CD4-positive, alpha-beta T cell treated with Interleukin-15 for 4 hours (primary cell): ENCODE data around the gene ITPK1.

ENCODE experiments used
- DNase-seq: peaks from one replicate; pipeline ENCODE4 v3.0.0-alpha.2; 2020; ENCODE audit warnings: low spot score

The ITPK1 gene

GRCh38 chr14:93028724-93029076 is 87.0 kb downstream of the ITPK1 start:
- DNase-seq, result no peak

GRCh38 chr14:93027810-93028723 is 87.7 kb downstream of the ITPK1 start:
- no peak for DNase-seq

- no peak for DNase-seq
Measured at GRCh38 chr14:93026339-93026738, 89.4 kb downstream of the ITPK1 start.

GRCh38 chr14:93025055-93025454 is 90.7 kb downstream of the ITPK1 start:
- no peak for DNase-seq

DNA sequence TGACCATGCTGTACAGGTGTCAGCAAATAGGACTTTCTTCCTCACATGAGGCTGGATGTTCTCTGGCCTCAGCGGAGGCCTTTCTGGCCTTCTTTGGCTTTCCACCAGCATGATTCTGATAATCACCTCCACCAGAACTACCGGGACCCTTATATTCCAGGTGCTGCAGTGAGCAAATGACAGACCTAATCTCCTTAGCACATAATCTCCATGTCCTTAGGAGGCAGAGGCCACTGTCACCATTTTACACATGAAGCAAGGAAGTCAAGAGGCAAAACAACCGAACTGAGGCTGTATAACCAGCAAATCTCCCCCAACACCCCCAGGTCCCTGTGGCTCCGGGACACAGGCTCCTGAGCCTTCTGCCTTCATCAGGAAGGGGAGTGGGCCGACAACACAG is 91.2 kb downstream of the ITPK1 start:
- DNase-seq, result no peak

DNA sequence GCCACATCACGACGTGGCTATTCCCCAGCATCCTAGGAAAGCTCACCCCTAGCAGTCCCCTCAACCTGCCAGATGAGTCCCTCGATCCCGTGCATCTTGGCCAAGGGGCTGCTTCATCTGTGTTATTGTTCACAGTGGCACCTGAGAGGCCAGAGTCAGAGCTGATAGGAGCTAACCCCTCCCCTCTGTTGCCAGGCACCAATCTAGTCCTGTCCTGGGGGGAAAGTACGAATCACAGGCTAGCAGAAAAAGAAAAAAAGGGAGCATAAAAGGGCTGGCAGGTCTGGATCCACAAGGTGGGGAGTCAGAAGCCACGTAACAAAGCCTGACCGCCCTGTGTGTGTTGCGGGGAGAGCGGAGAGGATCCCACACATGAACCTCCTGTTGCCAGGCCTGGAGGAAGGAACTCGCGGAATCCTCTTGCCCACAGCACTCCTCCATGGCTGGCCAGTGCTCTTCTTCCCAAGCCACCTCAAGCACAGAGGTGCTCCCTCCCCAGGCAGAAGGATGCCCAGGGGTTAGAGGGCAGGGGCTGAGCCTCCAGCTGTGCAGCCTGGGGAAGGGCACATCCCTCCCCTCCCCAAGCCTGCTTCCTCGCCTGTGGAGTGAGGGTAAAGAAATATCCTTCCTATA is 91.8 kb downstream of the ITPK1 start:
- DNase-seq, result no peak

GRCh38 chr14:93023039-93023438 is 92.7 kb downstream of the ITPK1 start:
- DNase-seq, result no peak

- no peak for DNase-seq
Measured at GRCh38 chr14:93019970-93020369, 95.8 kb downstream of the ITPK1 start.

DNA sequence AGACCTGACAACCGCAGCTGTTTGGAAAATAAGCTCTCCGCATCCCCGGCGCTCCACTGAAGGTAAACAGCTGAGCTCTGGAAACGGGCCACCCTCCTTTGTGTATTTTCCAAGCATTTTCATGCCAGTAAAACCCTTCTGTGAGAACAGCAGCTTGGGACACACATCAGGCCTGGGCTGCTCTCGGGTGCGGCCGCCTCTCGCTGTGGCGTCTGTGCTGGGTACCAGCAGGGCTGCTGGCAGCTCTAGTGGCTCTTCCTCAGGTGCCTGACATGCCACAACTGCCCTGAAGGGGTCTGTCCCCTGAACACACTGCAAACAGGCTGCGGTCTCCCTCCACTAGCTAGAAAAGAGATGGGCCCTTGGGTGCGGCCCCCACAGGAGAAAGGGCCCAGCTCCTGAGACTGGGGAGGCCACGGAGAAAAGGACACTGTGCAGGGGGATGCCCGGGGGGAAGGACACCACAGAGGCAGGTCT is 96.3 kb downstream of the ITPK1 start:
- DNase-seq, result no peak

DNA sequence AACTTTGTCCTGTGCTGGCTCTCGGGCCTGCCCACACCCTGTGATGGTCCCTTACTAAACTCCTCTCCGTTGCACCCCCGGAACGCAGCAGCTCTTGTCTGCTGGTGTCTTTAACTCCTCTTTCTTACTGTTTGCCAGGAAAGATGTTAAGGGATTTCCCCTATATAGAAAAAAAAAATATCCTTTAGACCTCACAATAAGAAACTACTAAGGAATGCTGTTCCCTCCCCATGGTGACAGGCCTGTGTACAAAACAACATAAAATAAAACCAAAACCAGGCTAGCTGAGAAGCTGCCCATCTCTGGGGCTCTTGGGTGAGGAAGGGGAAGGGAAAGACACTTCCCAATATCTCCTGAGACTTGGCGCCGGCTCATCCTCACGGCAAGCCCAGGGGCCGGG is 97.4 kb downstream of the ITPK1 start:
- no peak for DNase-seq

DNA sequence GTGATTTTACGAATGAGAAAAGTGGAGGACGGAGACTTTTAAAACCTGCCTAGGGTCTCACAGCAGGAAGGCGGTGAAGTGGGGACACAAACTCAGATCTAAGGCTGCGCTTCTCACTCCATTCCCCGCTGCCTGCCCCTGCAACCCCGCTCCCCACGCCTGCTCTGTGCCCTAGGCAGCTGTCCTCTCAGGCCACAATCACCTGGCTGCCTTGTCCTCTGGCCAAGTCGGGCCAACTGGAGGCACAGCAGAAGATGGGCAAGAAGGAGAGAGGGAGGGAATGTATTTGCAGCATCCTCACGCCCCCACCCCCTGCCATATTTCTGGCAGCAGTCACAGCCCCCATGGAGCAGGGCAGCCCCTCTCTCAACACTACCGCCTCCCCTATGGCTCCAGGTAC is 97.8 kb downstream of the ITPK1 start:
- DNase-seq, result no peak

- no peak for DNase-seq
Measured at GRCh38 chr14:93017301-93017797, 98.4 kb downstream of the ITPK1 start.

GRCh38 chr14:93016275-93016845 is 99.4 kb downstream of the ITPK1 start:
- DNase-seq, result no peak

DNA sequence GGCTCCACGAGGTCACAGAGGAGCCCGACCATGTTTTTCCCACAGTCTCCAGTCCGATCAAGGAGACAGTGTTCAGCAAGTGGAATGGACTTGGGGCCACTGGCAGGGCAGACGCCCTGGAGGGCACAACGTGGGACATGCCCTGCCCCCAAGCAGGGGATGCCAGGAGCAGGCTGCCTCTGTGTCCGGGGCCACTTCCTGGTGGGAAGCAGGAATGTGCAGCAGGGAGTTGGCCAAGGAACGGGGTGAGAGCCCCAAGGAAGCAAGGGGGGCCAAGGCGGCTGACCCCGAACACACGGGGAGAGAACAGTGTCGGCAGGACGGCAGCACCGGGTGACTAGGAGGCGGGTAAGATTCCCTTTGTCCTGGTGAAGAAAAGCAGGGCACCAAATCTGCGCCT is 100.2 kb downstream of the ITPK1 start:
- no peak for DNase-seq

DNA sequence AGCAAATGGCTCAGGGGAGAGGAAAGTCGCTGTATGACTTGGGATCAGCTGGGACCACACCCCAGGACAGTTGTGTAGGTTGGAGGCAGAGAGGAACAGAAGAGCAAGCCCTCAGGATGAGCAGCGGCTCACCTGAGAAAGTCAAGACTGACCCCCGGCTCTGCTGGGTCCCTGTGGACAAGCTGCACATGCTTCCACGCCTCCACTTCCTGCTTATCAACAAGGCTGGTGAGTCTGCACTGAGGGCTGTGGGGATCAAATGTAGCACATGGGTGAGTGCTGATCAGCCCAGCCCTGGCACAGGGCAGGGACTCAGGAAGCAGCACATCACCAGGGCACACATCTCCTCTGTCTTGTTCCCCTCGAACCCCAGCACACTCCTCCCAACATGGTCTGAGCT is 100.7 kb downstream of the ITPK1 start:
- no peak for DNase-seq

GRCh38 chr14:93014058-93015023 is 101.4 kb downstream of the ITPK1 start:
- DNase-seq, result no peak

DNA sequence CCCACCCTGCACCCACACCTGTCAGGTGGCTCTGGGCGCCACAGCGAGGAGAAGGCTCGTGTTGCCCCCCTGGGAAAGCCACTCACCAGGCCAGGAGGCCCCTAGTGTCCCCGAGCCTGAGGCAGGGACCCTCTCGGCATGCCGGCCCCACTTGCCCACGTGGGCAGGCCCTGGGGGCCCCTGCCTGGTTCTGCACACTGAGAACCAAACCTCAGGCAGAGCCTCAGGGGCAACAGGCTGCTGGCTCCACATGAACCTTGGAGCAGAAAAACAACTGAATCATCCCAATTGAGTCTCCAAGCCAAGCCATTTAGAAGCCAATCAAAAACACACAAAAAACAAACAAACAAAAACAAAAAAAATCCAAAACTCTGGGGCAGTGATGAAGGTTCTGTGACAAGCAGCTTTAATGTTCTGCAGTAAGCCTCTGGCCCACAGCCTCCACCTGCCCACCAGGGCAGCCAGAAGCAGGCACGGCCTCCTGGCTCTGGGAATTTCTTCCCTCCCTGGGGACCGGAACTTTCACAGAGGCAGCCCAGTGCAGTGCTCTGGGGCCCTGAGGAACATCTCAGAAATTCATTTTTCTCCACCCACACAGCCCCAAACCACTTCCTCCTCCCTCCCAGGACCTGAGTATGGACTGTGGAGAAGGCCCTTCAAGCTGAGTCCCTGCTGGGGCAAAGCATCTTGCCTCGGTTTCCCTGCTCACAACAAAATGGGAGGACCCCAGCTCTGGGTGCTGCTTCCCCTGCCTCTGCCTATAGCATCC is 102.6 kb downstream of the ITPK1 start:
- no peak for DNase-seq

DNA sequence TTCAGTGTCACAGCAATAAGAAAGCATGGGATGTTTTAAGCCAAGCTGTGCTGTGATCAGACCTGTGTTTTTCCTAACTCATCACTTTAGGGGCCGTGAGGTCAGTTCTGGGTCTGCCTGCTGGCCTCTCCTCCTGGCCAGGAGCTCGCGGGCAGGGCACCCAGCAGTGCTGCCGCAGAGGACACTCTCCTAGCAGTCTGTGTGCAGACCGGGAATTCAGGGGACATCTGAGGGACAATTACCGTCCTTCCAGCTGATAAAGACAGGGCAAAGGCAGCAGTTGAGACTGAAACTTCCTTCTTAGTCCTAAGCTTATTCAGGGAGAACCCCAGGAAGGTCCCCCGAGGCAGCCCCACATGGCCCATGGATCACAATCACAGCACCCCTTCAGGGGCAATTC is 103.2 kb downstream of the ITPK1 start:
- no peak for DNase-seq

- no peak for DNase-seq
Measured at GRCh38 chr14:93011650-93012325, 103.9 kb downstream of the ITPK1 start.

- DNase-seq, result no peak
Measured at GRCh38 chr14:93011141-93011529, 104.6 kb downstream of the ITPK1 start.
